Activated CD8-positive, alpha-beta T cell treated with anti-CD3 and anti-CD28 coated beads for 36 hours (primary cell): Measurements from ENCODE around the gene YWHAH. TPM values are rescaled to one million over a fixed set of nuclear protein-coding genes. Genes with fewer than 3 reads are reported as not detected.

Experiments used
- ATAC-seq: fragments of 200-7000 bp; cut with Tn5 transposase; one replicate; pipeline ENCODE4 v1.10.0; 2021; ENCODE audit warnings: mild to moderate bottlenecking, moderate library complexity
- CTCF ChIA-PET: fragments of 350-600 bp; sonication (Branson Sonifier 250); formaldehyde crosslinking; loops from one replicate; lab custom pipeline; 2021; ENCODE audit warnings: antibody characterized with exemption; lab: Charles Lee
- POLR2A ChIA-PET: fragments of 350-600 bp; sonication (Branson Sonifier 250); formaldehyde crosslinking; loops from one replicate; lab custom pipeline; 2021; ENCODE audit warnings: antibody characterized with exemption; lab: Charles Lee
- DNase-seq: peaks from one replicate; pipeline ENCODE4 v3.0.0-alpha.2; 2020
- H3K27ac Mint-ChIP-seq: one replicate; pipeline ENCODE4 v1.8.0; 2021; ENCODE audit warnings: mild to moderate bottlenecking, mixed read lengths
- H3K27me3 Mint-ChIP-seq: one replicate; pipeline ENCODE4 v1.8.0; 2021; ENCODE audit warnings: mixed read lengths
- H3K36me3 Mint-ChIP-seq: one replicate; pipeline ENCODE4 v1.8.0; 2021; ENCODE audit warnings: low read depth, mixed read lengths
- H3K4me1 Mint-ChIP-seq: one replicate; pipeline ENCODE4 v1.8.0; 2021; ENCODE audit warnings: low read depth, mixed read lengths
- H3K4me3 Mint-ChIP-seq: one replicate; pipeline ENCODE4 v1.8.0; 2021; ENCODE audit warnings: mild to moderate bottlenecking, moderate library complexity, mixed read lengths
- H3K9me3 Mint-ChIP-seq: one replicate; pipeline ENCODE4 v1.8.0; 2021; ENCODE audit warnings: mixed read lengths
- CTCF ChIP-seq: fragments of 200-600 bp; IDR thresholded peaks from one replicate; pipeline ENCODE4 v1.8.0; 2022; ENCODE audit warnings: antibody characterized with exemption, mild to moderate bottlenecking
- intact Hi-C: fragments of 100-400 bp; cut with micrococcal nuclease; formaldehyde crosslinking; loops from one replicate; pipeline ENCODE4 v1.10.0; 2022
- total RNA-seq, 2 experiments: library from RNA; stranded (reverse); gene quantifications; one replicate each; pipeline ENCODE4 v1.2.3, GENCODE V29; 2021

Gene YWHAH
- total RNA-seq, 2 experiments from 2014 or later: 123 to 126 TPM

DNA sequence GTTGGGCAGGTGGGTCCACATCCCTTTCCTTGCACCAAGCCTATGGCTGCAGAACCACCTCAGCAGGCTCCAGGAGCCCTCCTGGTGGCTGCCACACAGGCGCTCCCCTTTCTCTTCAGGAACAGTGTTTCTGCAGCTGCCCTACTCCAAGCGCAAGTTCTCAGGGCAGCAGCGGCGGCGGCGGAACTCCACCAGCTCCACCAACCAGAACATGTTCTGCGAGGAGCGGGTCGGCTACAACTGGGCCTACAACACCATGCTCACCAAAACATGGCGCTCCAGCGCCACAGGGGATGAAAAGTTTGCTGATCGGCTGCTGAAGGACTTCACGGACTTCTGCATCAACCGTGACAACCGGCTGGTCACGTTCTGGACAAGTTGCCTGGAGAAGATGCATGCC is 38.2 kb upstream of the YWHAH start:
- CTCF ChIA-PET: no interaction called here
- Mint-ChIP-seq H3K4me1 (no peaks in the 10 kb centered on the region), H3K9me3 (no peaks in the 10 kb centered on the region), H3K27ac (no peak overlapping the region), H3K36me3 (peaks cover 19% of the 10 kb centered on the region), H3K27me3 (no peaks in the 10 kb centered on the region), H3K4me3 (no peak overlapping the region)
- intact Hi-C loops: no loop called here
- DNase-seq: no peak
- ATAC-seq: no peak
- TF ChIP-seq CTCF: no peak
- POLR2A ChIA-PET: no interaction called here

GRCh38 chr22:31906569-31906968 is 37.8 kb upstream of the YWHAH start:
- no peaks in the 10 kb centered on the region for H3K4me1 Mint-ChIP-seq
- ChIA-PET CTCF (no interaction called here), POLR2A (no interaction called here)
- no peak overlapping the region for H3K4me3 Mint-ChIP-seq
- ATAC-seq (no peak), DNase-seq (no peak)
- no peak overlapping the region for H3K27ac Mint-ChIP-seq
- H3K36me3 Mint-ChIP-seq: peaks cover 17% of the 10 kb centered on the region
- no peak for TF ChIP-seq CTCF
- no peaks in the 10 kb centered on the region for H3K9me3 Mint-ChIP-seq
- no peaks in the 10 kb centered on the region for H3K27me3 Mint-ChIP-seq
- intact Hi-C loops: no loop called here

- ATAC-seq (no peak), DNase-seq (no peak)
- Mint-ChIP-seq H3K36me3 (peaks cover 15% of the 10 kb centered on the region), H3K9me3 (no peaks in the 10 kb centered on the region), H3K4me3 (no peak overlapping the region), H3K4me1 (no peaks in the 10 kb centered on the region), H3K27me3 (no peaks in the 10 kb centered on the region), H3K27ac (no peak overlapping the region)
- no peak for TF ChIP-seq CTCF
- intact Hi-C loops: no loop called here
- ChIA-PET POLR2A (no interaction called here), CTCF (no interaction called here)
Observed at GRCh38 chr22:31909977-31910376, 34.4 kb upstream of the YWHAH start.

DNA sequence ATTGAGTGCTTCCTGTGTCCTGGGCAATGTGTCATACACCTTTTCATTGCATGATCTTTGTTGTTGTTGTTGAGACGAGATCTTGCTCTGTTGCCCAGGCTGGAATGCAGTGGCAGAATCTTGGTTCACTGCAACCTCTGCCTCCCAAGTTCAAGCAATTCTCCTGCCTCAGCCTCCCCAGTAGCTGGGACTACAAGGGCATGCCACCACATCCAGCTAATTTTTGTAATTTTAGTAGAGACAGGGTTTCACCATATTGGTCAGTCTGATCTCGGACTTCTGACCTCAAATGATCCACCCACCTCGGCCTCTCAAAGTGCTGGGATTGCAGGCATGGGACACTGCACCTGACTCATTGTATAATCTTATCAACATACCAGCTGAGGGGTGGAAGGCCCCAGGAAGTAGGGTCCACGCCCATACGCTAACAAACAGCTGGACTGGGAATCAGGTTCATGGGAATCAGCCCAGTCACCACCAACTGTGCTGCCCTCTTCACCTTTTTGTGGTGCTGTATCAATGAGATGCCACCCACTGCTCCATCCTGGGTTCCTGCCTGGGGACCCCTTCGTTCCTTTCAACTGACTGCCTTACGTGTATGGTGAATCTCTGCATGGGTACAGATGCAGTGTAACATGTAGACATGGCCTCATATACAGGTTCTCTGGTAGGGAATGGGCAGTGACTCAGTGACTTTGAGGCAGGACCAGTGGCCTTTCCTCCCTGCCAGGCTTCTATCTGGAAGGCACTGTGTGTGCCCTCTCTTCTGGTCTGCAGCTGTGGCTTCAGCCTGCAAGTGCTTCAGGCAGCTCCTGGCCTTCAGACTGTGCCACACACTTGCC is 32.5 kb upstream of the YWHAH start:
- H3K4me1 Mint-ChIP-seq: no peaks in the 10 kb centered on the region
- H3K4me3 Mint-ChIP-seq: no peak overlapping the region
- no peaks in the 10 kb centered on the region for H3K27me3 Mint-ChIP-seq
- intact Hi-C loops: no loop called here
- H3K36me3 Mint-ChIP-seq: peaks cover 12% of the 10 kb centered on the region
- POLR2A ChIA-PET: no interaction called here
- no peak for ATAC-seq
- no peak for DNase-seq
- H3K27ac Mint-ChIP-seq: no peak overlapping the region
- TF ChIP-seq CTCF: no peak
- H3K9me3 Mint-ChIP-seq: no peaks in the 10 kb centered on the region
- CTCF ChIA-PET: no interaction called here

DNA sequence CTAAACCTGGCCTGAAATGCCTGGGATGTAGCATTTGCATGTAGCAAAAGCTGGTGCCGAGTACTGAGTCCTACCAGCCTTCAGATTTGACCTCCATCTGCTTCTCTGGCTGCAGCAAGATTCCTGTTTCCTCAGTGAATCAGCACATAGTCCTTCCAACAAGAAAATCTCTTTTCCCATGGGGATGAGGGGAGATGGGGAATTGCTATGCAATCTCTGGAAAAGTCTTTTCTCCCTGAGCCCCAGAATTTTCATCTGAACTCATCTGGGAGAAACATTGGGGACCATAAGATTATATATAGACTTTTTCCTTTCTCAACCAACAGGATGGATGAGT is 32.0 kb upstream of the YWHAH start:
- Mint-ChIP-seq H3K9me3 (no peaks in the 10 kb centered on the region), H3K36me3 (peaks cover 9% of the 10 kb centered on the region), H3K4me3 (no peak overlapping the region), H3K27ac (no peak overlapping the region), H3K27me3 (no peaks in the 10 kb centered on the region), H3K4me1 (peaks cover 3% of the 10 kb centered on the region)
- DNase-seq: no peak
- intact Hi-C loops: no loop called here
- POLR2A ChIA-PET: no interaction called here
- no peak for TF ChIP-seq CTCF
- ATAC-seq: no peak
- CTCF ChIA-PET: no interaction called here
